NCI-H526 (cell line): ENCODE results near the gene ILK.

ENCODE experiments used
- DNase-seq, 2 experiments: peaks; one replicate each; lab custom pipeline; 2025; lab: John Stamatoyannopoulos, UW

The ILK gene

DNA sequence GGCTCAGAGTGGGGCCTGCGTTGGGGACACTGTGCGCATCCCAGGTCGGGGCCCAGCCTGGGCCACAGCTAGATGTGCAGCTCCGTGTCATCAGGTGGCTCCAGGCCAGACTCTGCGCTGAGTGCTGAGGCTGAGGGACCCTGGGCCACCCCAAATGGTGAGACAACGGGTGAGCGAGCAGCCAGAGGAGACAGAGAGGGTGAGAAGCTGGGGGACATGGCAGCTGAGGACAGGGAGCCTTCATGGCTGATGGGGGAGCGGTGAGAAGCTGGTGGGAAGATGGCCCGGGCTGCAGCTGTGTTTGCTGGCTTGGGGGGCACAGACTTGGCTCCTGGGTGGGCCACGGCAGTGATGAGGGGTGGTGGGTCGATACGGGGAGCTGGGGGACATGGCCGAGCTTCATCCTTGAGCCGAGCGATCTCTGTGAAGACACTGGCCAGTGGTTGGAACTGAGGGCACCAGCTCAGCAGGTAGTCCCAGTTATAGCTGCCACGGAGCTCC lies 18.2 kb downstream of the ILK start:
- DNase-seq = no peak

- no peak for DNase-seq
These were observed 18.9 kb downstream of the ILK start for GRCh38 chr11:6622261-6623171.

GRCh38 chr11:6623391-6624363 lies 20.1 kb downstream of the ILK start:
- no peak for DNase-seq

- no peak for DNase-seq
These were observed 21.7 kb downstream of the ILK start for GRCh38 chr11:6625156-6625831.

DNA sequence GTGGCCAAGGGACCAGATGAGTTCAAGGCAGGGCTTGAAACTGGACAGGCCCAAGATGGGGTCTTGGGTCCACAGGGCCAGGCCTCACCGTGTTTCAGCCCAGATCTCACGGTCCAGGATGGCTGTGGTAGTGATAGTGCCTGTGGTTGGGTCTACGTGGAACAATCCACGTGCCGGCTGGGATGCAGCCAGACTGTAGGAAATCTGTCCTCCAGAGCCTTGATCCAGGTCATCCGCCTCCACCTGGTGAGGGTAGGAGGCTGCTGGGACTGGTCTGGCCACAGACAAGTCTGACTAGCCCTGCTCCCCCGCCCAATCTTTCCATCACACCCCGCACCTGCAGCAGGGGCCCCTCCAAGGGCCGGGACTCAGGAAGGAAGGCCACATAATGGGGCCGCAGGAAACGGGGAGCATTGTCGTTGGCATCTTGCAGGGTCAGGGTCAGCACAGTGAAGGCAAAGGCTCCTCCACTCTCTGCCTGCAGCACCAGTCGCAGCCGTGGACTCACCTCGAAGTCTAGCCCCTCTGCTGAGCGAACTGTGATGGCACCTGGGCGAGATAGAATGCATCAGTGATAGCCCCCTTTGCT lies 22.4 kb downstream of the ILK start:
- DNase-seq = no peak

- DNase-seq = no peak
These were observed 23.6 kb downstream of the ILK start for GRCh38 chr11:6626971-6627761.

GRCh38 chr11:6627762-6628241 lies 24.2 kb downstream of the ILK start:
- DNase-seq = no peak

DNA sequence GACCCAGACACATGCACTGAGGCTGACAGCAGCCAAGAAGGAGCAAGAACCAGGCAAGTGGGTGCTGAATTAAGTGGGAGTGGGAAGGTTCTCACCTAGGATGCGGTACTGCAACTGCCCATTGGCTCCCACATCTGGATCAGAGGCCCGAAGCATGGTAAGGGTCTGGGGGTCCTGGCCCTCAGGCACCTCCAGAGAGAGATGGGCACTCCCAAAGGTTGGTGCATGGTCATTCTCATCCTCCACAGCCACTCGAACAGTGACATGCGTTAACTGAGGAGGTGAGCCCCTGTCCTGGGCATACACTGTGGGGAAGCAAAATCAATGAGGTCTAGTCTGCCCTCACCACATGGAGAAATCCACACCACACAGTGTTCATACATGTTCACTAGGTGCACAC lies 25.0 kb downstream of the ILK start:
- DNase-seq = no peak

DNA sequence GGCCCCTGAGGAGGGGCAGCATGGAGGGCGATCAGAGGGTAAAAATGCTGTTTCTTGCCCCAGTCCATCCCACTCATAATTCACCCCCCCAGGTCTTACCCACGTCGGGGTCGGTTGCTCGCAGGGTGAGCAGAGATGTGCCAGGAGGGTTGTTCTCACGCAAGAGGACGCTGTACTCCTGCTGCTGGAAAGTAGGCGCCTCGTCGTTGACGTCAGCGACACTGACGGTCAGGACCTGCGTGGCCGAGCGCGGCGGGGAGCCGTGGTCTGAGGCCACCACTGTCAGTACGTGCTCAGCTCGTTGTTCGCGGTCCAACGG lies 26.0 kb downstream of the ILK start:
- no peak for DNase-seq

DNA sequence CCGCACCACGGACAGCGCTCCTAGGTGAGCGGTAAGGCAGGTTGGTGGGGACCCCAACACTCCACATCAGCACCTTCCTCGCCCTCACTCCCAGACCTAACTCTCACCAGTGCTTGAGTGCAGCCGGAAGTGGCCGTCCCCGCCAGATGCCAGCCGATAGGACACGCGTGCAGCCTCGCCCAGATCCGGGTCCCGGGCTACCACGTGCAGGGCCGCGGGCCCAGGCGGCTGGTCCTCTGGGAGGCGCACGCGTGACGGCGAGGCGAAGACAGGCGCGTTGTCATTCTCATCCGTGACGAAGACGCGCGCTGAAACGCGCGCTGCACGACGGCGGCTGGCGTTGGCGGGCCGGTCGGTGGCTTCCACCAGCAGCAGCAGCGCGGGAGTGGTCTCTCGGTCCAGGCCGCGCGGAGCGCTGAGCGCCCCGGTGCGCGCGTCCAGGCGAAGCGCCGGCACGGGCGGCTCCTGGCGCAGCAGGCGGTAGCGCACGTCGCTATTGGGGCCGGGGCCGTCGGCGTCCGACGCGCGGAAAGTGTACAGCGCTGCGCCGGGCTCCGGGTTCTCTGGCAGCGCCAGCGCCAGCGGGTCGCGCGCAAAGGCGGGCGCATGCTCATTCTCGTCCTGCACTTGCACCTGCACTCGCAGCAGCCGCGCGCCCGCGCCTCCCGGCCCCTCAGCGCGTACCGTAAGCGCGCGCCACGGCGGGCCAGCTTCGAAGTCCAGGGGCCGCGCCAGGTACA lies 26.5 kb downstream of the ILK start:
- no peak for DNase-seq

DNA sequence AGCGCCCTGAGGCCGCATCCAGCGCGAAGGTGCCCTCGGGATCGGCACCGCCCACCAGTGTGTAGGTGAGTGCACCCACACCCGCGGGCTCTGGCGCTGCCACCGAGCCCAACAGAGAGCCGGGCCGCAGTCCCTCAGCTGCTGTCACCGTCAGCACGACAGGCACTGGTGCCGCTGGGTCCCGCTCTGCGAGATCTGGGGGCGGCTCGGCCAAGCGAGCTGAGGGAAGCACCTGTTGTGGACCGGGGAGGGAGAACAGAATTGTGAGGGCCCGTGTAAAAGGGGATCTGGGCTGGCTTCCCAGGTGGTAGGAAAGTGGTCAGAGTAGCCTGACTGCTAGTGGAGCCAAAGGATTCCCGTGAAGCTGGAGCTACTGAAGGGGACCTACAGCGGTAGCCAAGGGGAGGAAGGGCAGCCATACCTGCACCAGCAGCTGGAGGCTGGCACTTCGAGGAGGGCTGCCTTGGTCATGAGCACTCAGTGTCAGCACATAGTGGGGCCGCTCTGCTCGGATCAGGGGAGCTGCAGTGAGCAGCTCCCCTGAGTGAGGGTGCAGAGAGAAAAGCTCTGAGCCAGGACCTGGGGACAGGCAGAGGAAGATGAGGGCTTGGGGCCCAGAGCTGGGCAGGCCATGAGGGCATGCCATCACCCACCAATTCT lies 27.2 kb downstream of the ILK start:
- DNase-seq = no peak

DNA sequence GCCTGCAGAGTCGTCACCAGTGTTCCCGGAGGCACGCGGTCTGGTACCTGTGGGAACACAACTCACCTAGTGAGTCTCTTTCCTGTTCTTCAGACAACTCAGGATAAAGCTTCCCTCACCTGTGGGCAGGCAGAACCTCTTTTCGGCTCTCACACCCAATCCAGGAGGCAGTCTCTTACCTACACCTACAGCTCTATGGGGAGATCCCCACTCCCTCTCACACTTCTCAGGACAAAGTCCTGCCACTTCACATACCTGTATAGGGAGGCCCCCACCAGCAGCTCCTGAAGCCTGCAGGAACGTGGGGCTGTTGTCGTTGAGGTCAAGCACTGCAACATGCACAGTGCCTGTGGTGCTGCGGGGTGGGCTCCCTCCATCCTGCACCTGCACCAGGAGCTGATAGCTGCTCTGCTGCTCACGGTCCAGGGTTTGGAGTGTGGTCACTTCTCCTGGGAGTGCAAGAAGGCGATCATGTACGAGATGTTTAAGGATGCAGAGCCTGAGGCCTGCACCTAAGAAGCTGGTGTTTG lies 27.9 kb downstream of the ILK start:
- DNase-seq = no peak

DNA sequence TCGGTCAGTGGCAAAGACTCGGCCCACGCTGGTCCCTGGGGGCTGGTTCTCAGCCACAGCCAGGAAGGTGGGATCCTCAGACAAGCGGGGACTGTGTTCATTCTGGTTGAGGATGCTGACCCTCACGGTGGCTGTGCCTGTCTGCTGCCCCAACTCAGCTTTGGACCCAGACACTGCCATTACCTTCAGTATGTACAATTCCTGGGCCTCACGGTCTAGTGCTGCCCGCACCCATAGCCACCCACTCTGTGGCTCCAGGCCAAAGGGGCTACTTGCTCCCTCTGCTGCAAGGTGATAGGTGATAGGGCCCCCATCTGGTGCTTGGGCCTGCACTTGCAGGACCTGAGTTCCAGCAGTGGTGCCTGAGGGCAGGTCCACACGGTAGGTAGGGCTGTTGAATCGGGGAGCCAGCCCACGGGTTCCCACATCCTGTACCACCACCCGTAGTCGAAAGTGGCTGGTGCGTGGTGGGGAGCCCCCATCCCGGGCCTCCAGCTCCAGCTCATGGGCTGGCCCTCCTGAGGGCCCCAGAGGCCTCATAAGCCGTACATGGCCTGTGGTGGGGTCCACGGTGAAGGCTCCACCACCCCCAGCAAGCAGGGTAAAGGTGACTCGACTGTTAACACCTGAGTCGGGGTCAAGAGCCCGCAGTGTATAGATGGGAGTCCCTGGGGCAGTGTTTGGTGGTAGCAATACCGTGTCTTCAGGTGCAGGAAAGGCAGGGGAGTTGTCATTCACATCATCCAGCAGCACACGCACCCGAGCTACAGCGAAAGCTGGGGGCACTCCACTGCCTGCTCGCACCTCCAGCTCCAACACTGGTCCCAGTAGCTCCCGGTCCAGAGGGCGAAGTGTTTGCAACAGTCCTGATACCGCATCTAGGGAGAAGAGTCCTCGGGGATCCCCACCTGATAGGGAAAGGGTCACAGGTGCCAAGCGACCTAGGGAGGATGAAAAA lies 28.8 kb downstream of the ILK start:
- DNase-seq = no peak

DNA sequence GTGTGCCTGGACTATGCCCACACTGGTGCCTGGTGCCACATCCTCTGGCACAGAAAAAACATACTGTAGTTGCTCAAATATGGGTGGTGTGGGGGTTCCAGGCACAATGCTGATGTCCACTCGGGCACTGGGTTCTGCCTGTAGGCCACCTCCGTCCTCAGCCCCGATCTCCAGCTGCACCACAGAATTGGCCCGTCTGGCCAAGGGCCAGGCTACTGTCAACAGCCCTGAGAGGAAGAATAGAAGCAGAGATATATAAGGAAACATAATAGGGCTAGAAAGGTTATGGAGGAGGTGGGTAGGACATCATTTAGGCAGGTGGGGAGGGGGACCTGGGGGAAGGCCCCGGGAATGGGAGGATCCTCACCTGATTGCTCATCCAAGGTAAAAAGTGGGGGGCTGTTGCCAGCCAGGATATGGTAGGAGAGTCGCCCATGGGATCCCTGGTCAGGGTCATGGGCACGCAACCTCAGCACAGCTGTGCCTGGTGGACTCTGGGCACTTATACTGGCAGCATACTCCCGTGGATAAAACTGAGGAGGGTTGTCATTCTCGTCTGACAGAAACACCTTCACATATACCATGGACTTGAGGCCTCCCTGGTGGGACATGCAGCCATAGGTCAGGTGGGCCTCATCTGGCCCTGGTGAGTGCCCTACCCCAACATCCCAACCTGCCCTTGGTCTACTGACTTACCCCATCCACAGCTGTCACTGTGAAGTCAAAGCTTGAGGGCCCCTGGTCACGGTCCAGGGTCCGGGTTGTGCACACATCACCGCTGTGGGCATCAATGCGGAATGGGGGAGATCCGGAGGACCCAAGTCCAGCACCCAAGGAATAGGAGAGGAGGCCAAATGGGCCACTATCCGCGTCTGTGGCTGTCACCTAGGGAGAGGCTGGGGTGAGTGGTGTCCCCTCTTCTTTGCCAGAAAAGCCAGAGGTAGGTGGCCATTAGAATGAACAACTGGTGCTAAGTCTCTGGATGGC lies 30.1 kb downstream of the ILK start:
- no peak for DNase-seq

DNA sequence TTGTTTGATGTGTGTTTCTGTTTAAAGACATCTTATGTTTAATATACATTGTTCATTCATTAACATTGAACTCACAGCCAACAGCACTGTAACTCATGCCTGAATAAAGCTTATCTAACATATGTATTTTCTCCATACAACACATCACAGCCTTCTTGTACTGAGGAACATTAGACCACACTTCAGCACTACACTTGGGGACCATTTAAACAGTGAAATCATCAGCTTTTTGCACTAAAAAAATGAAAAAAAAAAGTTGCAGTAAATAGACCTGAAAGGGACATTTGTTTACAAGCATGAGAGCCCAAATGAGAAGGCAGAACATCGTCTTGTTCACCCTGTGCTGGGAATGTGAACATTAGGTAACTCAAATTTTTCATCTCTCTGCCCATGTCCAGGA lies 31.0 kb downstream of the ILK start:
- no peak for DNase-seq

- peak; percentile 15 to 45 for DNase-seq
These were observed 31.7 kb downstream of the ILK start for GRCh38 chr11:6635082-6635932.
